Nephron progenitor cell (in vitro differentiated cells): ENCODE results near the gene KCNH1.
"Not testable (repeated sequence)": the region's sequence is repeated elsewhere in the genome, so short reads cannot be mapped to it uniquely, and the experiment has no call there.

ENCODE experiments used
- DNase-seq: peaks from one replicate; pipeline ENCODE4 v3.0.0; 2021
- H3K27ac Mint-ChIP-seq: 2 replicates; pipeline ENCODE4 v1.8.0; 2021; ENCODE audit warnings: mild to moderate bottlenecking, moderate library complexity, mixed read lengths
- H3K27me3 Mint-ChIP-seq: 2 replicates; pipeline ENCODE4 v1.8.0; 2021; ENCODE audit warnings: mild to moderate bottlenecking, low read depth, mixed read lengths; ENCODE audit not compliant: poor library complexity
- H3K36me3 Mint-ChIP-seq: 2 replicates; pipeline ENCODE4 v1.8.0; 2021; ENCODE audit warnings: low read depth, mixed read lengths
- H3K4me1 Mint-ChIP-seq: 2 replicates; pipeline ENCODE4 v1.8.0; 2021; ENCODE audit warnings: mixed read lengths
- H3K4me3 Mint-ChIP-seq: 2 replicates; pipeline ENCODE4 v1.8.0; 2021; ENCODE audit warnings: mild to moderate bottlenecking, moderate library complexity, mixed read lengths
- H3K9me3 Mint-ChIP-seq: 2 replicates; pipeline ENCODE4 v1.8.0; 2021; ENCODE audit warnings: mild to moderate bottlenecking, moderate library complexity, mixed read lengths
- CTCF ChIP-seq: fragments of 200-600 bp; sonication (generic); IDR thresholded peaks from 2 replicates; pipeline ENCODE4 v1.5.0; 2021; ENCODE audit warnings: antibody characterized with exemption

The KCNH1 gene

GRCh38 chr1:211013346-211014240 is 120.4 kb downstream of the KCNH1 start:
- no peak for TF ChIP-seq CTCF
- DNase-seq = no peak
- no peaks in the 10 kb centered on the region for H3K36me3 Mint-ChIP-seq
- no peaks in the 10 kb centered on the region for H3K9me3 Mint-ChIP-seq
- no peak overlapping the region for H3K4me3 Mint-ChIP-seq
- no peaks in the 10 kb centered on the region for H3K4me1 Mint-ChIP-seq
- H3K27me3 Mint-ChIP-seq = peaks cover 32% of the 10 kb centered on the region
- no peak overlapping the region for H3K27ac Mint-ChIP-seq

GRCh38 chr1:211011128-211011527 is 122.8 kb downstream of the KCNH1 start:
- not testable (repeated sequence) for H3K9me3 Mint-ChIP-seq, H3K36me3 Mint-ChIP-seq, H3K4me1 Mint-ChIP-seq, H3K4me3 Mint-ChIP-seq, DNase-seq, H3K27ac Mint-ChIP-seq
- H3K27me3 Mint-ChIP-seq = peaks cover 28% of the 10 kb centered on the region

GRCh38 chr1:211009944-211010343 is 124.0 kb downstream of the KCNH1 start:
- no peak for TF ChIP-seq CTCF
- H3K4me3 Mint-ChIP-seq = no peak overlapping the region
- no peaks in the 10 kb centered on the region for H3K36me3 Mint-ChIP-seq
- no peak for DNase-seq
- no peaks in the 10 kb centered on the region for H3K9me3 Mint-ChIP-seq
- H3K27me3 Mint-ChIP-seq = peaks cover 22% of the 10 kb centered on the region
- H3K27ac Mint-ChIP-seq = no peak overlapping the region
- H3K4me1 Mint-ChIP-seq = no peaks in the 10 kb centered on the region

GRCh38 chr1:211007830-211008229 is 126.1 kb downstream of the KCNH1 start:
- Mint-ChIP-seq H3K4me3 (no peak overlapping the region), H3K36me3 (no peaks in the 10 kb centered on the region), H3K9me3 (no peaks in the 10 kb centered on the region), H3K4me1 (no peaks in the 10 kb centered on the region), H3K27me3 (peaks cover 11% of the 10 kb centered on the region), H3K27ac (no peak overlapping the region)
- no peak for TF ChIP-seq CTCF
- no peak for DNase-seq

GRCh38 chr1:210995931-210996330 is 138.0 kb downstream of the KCNH1 start:
- not testable (repeated sequence) for H3K36me3 Mint-ChIP-seq, H3K4me3 Mint-ChIP-seq, DNase-seq, H3K27ac Mint-ChIP-seq, H3K4me1 Mint-ChIP-seq
- Mint-ChIP-seq H3K9me3 (peaks cover 44% of the 10 kb centered on the region), H3K27me3 (peaks cover 19% of the 10 kb centered on the region)

- no peak overlapping the region for H3K27ac Mint-ChIP-seq
- no peak overlapping the region for H3K4me3 Mint-ChIP-seq
- no peak for TF ChIP-seq CTCF
- DNase-seq = no peak
- peaks cover 35% of the 10 kb centered on the region for H3K9me3 Mint-ChIP-seq
- H3K36me3 Mint-ChIP-seq = no peaks in the 10 kb centered on the region
- H3K27me3 Mint-ChIP-seq = peaks cover 10% of the 10 kb centered on the region
- H3K4me1 Mint-ChIP-seq = peaks cover 7% of the 10 kb centered on the region
These were observed 141.1 kb downstream of the KCNH1 start for GRCh38 chr1:210992837-210993236.

GRCh38 chr1:210989905-210990304 is 144.0 kb downstream of the KCNH1 start:
- Mint-ChIP-seq H3K36me3 (no peaks in the 10 kb centered on the region), H3K4me1 (peaks cover 7% of the 10 kb centered on the region), H3K27me3 (peaks cover 14% of the 10 kb centered on the region), H3K9me3 (peaks cover 33% of the 10 kb centered on the region), H3K27ac (no peak overlapping the region), H3K4me3 (no peak overlapping the region)
- TF ChIP-seq CTCF = no peak
- DNase-seq = no peak
